ENCODE data around the gene ANKRD61.

GRCh38 chr7:6031567-6031966 lies 391 bp downstream of the ANKRD61 start:
- TF ChIP-seq CTCF (IDR thresholded peaks at IDR 0.05; ENCODE audit: low read length), result no peak
- TF ChIP-seq EZH2 (IDR thresholded peaks at IDR 0.05; ENCODE audit: borderline replicate concordance, low read length), result no peak
